ENCODE data around the gene GSTM1.
A peak's percentile ranks its signal among the peaks of the same experiment; 100 is the strongest.

GSTM1 gene

DNA sequence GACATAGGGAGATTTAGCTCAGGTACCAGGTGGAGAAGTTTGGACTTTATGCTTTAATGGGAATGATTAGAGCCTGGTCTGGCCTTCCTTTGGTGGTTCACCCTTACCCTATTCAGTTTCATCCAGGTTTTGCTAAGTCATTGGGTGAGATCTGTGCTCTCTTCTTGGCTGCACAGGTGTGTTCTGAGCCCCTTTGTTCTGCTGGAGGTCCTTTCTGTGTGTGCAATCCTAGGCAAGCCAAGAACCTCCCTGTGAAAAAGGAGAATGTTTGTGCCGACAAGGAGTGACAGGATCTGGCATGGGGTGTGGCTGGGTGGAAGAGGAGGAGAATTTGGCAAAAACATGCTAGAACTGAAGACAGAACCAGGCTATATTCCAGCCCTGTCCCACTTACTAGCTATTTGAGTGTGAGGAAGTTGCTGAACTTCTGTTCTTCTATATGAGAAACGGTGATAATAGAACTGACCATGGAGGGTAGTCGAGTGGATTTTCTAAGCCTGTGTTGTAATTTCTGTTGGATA is 29.0 kb downstream of the GSTM1 start:
- H3K4me1 ChIP-seq (ENCODE audit: control insufficient read depth in 1 of 2, insufficient read depth in 2 of 2, low read length in 2 of 2): no peaks in the 10 kb centered on the region
- no peak overlapping the region for H4K12ac ChIP-seq (ENCODE audit: low read depth, low read length)
- no peak overlapping the region for H3K23ac ChIP-seq (ENCODE audit: low read length)
- no peaks in the 10 kb centered on the region for H3K9me3 ChIP-seq (ENCODE audit: insufficient read depth, low read depth, low read length)
- H3K14ac ChIP-seq (ENCODE audit: low read length): no peak overlapping the region
- H3K4me3 ChIP-seq (ENCODE audit: low read depth, low read length): no peak overlapping the region
- no peak overlapping the region for H3K9ac ChIP-seq (ENCODE audit: low read length)
- no peak overlapping the region for H2AFZ ChIP-seq (ENCODE audit: insufficient read depth, low read length, poor library complexity)
- H3K27ac ChIP-seq (ENCODE audit: low read depth, low read length): no peak overlapping the region
- no peak overlapping the region for H2BK5ac ChIP-seq (ENCODE audit: low read depth, low read length, poor library complexity)
- DNase-seq: no peak
- no CpG with 5 or more reads among the region's 3 CpGs for WGBS (ENCODE audit: extremely low coverage, insufficient coverage, insufficient read length)
- no peak overlapping the region for H2AK5ac ChIP-seq (ENCODE audit: low read length)
- no peaks in the 10 kb centered on the region for H3K36me3 ChIP-seq (ENCODE audit: control insufficient read depth in 1 of 2, insufficient read depth in 2 of 2, low read length in 2 of 2)
- no peaks in the 10 kb centered on the region for H3K79me1 ChIP-seq (ENCODE audit: low read length)
- H3K18ac ChIP-seq (ENCODE audit: low read length): no peak overlapping the region
- H2BK12ac ChIP-seq (ENCODE audit: low read length): no peak overlapping the region
- no peak overlapping the region for H2BK120ac ChIP-seq (ENCODE audit: insufficient read depth, low read length, poor library complexity)
- no peak overlapping the region for H4K8ac ChIP-seq (ENCODE audit: low read depth, low read length)
- H3K79me2 ChIP-seq (ENCODE audit: control insufficient read depth, insufficient read depth, low read length, poor library complexity): no peaks in the 10 kb centered on the region
- H3K4me2 ChIP-seq (ENCODE audit: low read length): no peak overlapping the region
- H3K27me3 ChIP-seq (ENCODE audit: insufficient read depth, low read length): no peaks in the 10 kb centered on the region
- H3K4ac ChIP-seq (ENCODE audit: low read depth, low read length): no peak overlapping the region
- no peak overlapping the region for H4K91ac ChIP-seq (ENCODE audit: low read depth, low read length)

DNA sequence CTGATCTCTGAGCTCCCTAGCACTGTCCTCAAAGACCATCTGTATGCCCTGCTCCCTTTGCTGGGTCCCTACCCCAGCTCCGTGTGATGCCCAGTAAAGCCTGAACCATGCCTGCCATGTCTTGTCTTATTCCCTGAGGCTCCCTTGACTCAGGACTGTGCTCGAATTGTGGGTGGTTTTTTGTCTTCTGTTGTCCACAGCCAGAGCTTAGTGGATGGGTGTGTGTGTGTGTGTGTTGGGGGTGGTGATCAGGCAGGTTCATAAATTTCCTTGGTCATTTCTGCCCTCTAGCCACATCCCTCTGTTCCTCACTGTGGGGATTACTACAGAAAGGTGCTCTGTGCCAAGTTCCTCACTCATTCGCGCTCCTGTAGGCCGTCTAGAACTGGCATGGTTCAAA is 30.1 kb downstream of the GSTM1 start:
- no peak overlapping the region for H3K4me2 ChIP-seq (ENCODE audit: low read length)
- no peak overlapping the region for H4K8ac ChIP-seq (ENCODE audit: low read depth, low read length)
- no peaks in the 10 kb centered on the region for H3K79me1 ChIP-seq (ENCODE audit: low read length)
- no peak overlapping the region for H4K12ac ChIP-seq (ENCODE audit: low read depth, low read length)
- no peaks in the 10 kb centered on the region for H3K27me3 ChIP-seq (ENCODE audit: insufficient read depth, low read length)
- no peak overlapping the region for H2AK5ac ChIP-seq (ENCODE audit: low read length)
- H3K4ac ChIP-seq (ENCODE audit: low read depth, low read length): no peak overlapping the region
- no peak overlapping the region for H3K14ac ChIP-seq (ENCODE audit: low read length)
- no CpG with 5 or more reads among the region's 5 CpGs for WGBS (ENCODE audit: extremely low coverage, insufficient coverage, insufficient read length)
- DNase-seq: no peak
- H2BK5ac ChIP-seq (ENCODE audit: low read depth, low read length, poor library complexity): no peak overlapping the region
- H3K27ac ChIP-seq (ENCODE audit: low read depth, low read length): no peak overlapping the region
- H2BK120ac ChIP-seq (ENCODE audit: insufficient read depth, low read length, poor library complexity): no peak overlapping the region
- H2BK12ac ChIP-seq (ENCODE audit: low read length): no peak overlapping the region
- H2AFZ ChIP-seq (ENCODE audit: insufficient read depth, low read length, poor library complexity): no peak overlapping the region
- no peak overlapping the region for H3K23ac ChIP-seq (ENCODE audit: low read length)
- no peak overlapping the region for H3K9ac ChIP-seq (ENCODE audit: low read length)
- H3K4me1 ChIP-seq (ENCODE audit: control insufficient read depth in 1 of 2, insufficient read depth in 2 of 2, low read length in 2 of 2): no peaks in the 10 kb centered on the region
- H3K4me3 ChIP-seq (ENCODE audit: low read depth, low read length): no peak overlapping the region
- H3K36me3 ChIP-seq (ENCODE audit: control insufficient read depth in 1 of 2, insufficient read depth in 2 of 2, low read length in 2 of 2): no peaks in the 10 kb centered on the region
- H3K18ac ChIP-seq (ENCODE audit: low read length): no peak overlapping the region
- no peak overlapping the region for H4K91ac ChIP-seq (ENCODE audit: low read depth, low read length)
- H3K79me2 ChIP-seq (ENCODE audit: control insufficient read depth, insufficient read depth, low read length, poor library complexity): no peaks in the 10 kb centered on the region
- no peaks in the 10 kb centered on the region for H3K9me3 ChIP-seq (ENCODE audit: insufficient read depth, low read depth, low read length)

DNA sequence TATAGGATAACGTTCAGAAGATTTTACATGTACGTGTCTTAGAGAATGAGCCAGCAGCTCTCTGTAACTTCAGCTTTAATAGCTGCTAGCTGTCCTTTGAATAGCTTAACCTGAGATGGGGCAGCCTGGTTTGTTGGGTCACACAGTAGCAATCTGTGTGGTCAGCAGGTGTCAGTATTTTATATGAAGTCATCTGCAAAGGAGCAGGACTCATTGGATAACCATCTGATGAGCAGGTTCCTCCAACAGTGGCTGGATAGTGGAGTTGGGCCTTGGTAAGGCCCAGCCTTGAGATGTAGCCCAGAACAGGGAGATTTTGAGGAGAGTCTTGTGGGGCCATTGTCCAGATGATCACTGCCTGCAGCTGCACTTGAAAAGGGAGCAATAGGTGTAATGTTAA is 30.9 kb downstream of the GSTM1 start:
- H2AFZ ChIP-seq (ENCODE audit: insufficient read depth, low read length, poor library complexity): no peak overlapping the region
- H3K14ac ChIP-seq (ENCODE audit: low read length): no peak overlapping the region
- no peak overlapping the region for H4K12ac ChIP-seq (ENCODE audit: low read depth, low read length)
- H2AK5ac ChIP-seq (ENCODE audit: low read length): no peak overlapping the region
- H3K79me1 ChIP-seq (ENCODE audit: low read length): peaks cover 2% of the 10 kb centered on the region
- H3K9me3 ChIP-seq (ENCODE audit: insufficient read depth, low read depth, low read length): no peaks in the 10 kb centered on the region
- H2BK120ac ChIP-seq (ENCODE audit: insufficient read depth, low read length, poor library complexity): no peak overlapping the region
- no peak overlapping the region for H3K9ac ChIP-seq (ENCODE audit: low read length)
- H2BK5ac ChIP-seq (ENCODE audit: low read depth, low read length, poor library complexity): no peak overlapping the region
- no peak overlapping the region for H3K23ac ChIP-seq (ENCODE audit: low read length)
- H2BK12ac ChIP-seq (ENCODE audit: low read length): no peak overlapping the region
- H3K18ac ChIP-seq (ENCODE audit: low read length): no peak overlapping the region
- no peak overlapping the region for H3K4ac ChIP-seq (ENCODE audit: low read depth, low read length)
- peaks cover 3 to 5% of the 10 kb centered on the region in 2 experiments for H3K4me1 ChIP-seq (ENCODE audit: control insufficient read depth in 1 of 2, insufficient read depth in 2 of 2, low read length in 2 of 2)
- no peak overlapping the region for H3K4me3 ChIP-seq (ENCODE audit: low read depth, low read length)
- H4K8ac ChIP-seq (ENCODE audit: low read depth, low read length): no peak overlapping the region
- no peaks in the 10 kb centered on the region for H3K27me3 ChIP-seq (ENCODE audit: insufficient read depth, low read length)
- H3K79me2 ChIP-seq (ENCODE audit: control insufficient read depth, insufficient read depth, low read length, poor library complexity): no peaks in the 10 kb centered on the region
- no peaks in the 10 kb centered on the region for H3K36me3 ChIP-seq (ENCODE audit: control insufficient read depth in 1 of 2, insufficient read depth in 2 of 2, low read length in 2 of 2)
- H3K4me2 ChIP-seq (ENCODE audit: low read length): no peak overlapping the region
- WGBS (ENCODE audit: extremely low coverage, insufficient coverage, insufficient read length): no CpG with 5 or more reads among the region's 2 CpGs
- H4K91ac ChIP-seq (ENCODE audit: low read depth, low read length): no peak overlapping the region
- peak in 1 of 2 donors; percentile 26 for DNase-seq
- H3K27ac ChIP-seq (ENCODE audit: low read depth, low read length): no peak overlapping the region

DNA sequence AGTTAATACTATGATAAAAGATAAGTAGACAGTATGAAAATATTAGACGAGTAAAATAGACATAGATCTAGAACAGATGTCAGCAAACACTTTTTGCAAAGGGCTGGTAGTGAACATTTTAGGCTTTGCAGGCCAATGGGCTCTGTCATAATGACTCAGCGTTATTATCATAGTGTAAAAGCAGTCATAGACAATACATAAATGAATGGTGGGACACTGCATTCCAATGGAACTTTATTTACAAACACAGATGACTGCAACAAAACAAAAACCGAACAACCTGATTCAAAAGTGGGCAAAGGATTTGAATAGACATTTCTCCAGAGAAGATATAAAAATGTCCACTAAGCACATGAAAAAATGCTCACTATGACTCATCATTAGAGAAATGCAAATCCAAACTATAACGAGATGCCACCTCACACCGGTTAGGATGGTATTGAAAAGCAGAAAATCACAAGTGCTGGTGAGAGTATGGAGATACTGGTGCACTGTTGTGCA is 31.8 kb downstream of the GSTM1 start:
- Histone ChIP-seq H2AFZ (ENCODE audit: insufficient read depth, low read length, poor library complexity) (no peak overlapping the region), H2BK5ac (ENCODE audit: low read depth, low read length, poor library complexity) (no peak overlapping the region), H4K91ac (ENCODE audit: low read depth, low read length) (no peak overlapping the region), H2BK12ac (ENCODE audit: low read length) (no peak overlapping the region), H3K27me3 (ENCODE audit: insufficient read depth, low read length) (no peaks in the 10 kb centered on the region), H3K79me1 (ENCODE audit: low read length) (peaks cover 2% of the 10 kb centered on the region), H3K79me2 (ENCODE audit: control insufficient read depth, insufficient read depth, low read length, poor library complexity) (no peaks in the 10 kb centered on the region), H3K4me3 (ENCODE audit: low read depth, low read length) (no peak overlapping the region), H3K9ac (ENCODE audit: low read length) (no peak overlapping the region), H3K14ac (ENCODE audit: low read length) (no peak overlapping the region), H3K36me3 (ENCODE audit: control insufficient read depth in 1 of 2, insufficient read depth in 2 of 2, low read length in 2 of 2) (no peaks in the 10 kb centered on the region), H3K4me1 (ENCODE audit: control insufficient read depth in 1 of 2, insufficient read depth in 2 of 2, low read length in 2 of 2) (peaks cover 3 to 7% of the 10 kb centered on the region in 2 experiments), H3K23ac (ENCODE audit: low read length) (no peak overlapping the region), H3K27ac (ENCODE audit: low read depth, low read length) (no peak overlapping the region), H4K12ac (ENCODE audit: low read depth, low read length) (no peak overlapping the region), H3K4ac (ENCODE audit: low read depth, low read length) (no peak overlapping the region), H4K8ac (ENCODE audit: low read depth, low read length) (no peak overlapping the region), H2AK5ac (ENCODE audit: low read length) (no peak overlapping the region), H2BK120ac (ENCODE audit: insufficient read depth, low read length, poor library complexity) (no peak overlapping the region), H3K9me3 (ENCODE audit: insufficient read depth, low read depth, low read length) (no peaks in the 10 kb centered on the region), H3K4me2 (ENCODE audit: low read length) (no peak overlapping the region), H3K18ac (ENCODE audit: low read length) (no peak overlapping the region)
- no peak for DNase-seq
- WGBS (ENCODE audit: extremely low coverage, insufficient coverage, insufficient read length): no CpG with 5 or more reads among the region's 5 CpGs

Data from trophoblast cell (in vitro differentiated cells and primary cell).